Upper lobe of left lung (tissue), 4 donors: Measurements from ENCODE around the gene MICAL3.

Experiments
- CTCF ChIP-seq, 6 experiments: fragments of 450-650 bp in 4 of 6; fragments of 200-600 bp in 2 of 6; sonication (generic) in 2 of 6; IDR thresholded peaks; one replicate each; pipeline ENCODE4 v1.5.1; 2016 to 2019; ENCODE audit warnings: antibody characterized with exemption in 6 of 6
- POLR2AphosphoS5 ChIP-seq, 2 donors: sonication (generic); formaldehyde crosslinking; IDR thresholded peaks; one replicate each; pipeline ENCODE4 v1.5.1; 2017; ENCODE audit warnings: antibody characterized with exemption in 2 of 2

DNA sequence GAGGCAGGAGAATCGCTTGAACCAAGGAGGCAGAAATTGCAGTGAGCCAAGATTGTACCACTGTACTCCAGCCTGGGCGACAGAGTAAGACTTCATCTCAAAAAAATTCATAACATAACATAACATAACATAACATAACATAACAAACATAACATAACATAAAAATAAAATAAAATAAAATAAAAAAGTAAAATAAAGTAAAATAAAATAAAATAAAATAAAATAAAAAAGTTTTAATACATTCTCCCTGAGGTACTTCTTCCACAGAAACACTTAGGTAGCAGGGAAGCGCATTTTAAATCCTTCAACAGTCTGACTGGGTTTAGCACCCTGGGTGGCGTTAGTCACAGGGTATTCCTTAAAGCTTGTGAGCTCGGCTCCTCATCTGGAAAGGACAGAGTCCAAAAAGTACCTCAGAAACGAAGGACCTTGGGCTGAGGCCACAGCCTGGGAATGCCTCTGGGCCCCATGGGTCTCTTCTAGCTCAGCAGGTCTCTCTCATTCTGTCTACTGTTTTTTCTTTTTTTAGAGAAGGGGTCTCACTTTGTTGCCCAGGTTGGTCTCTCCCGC, 41.7 kb downstream of the MICAL3 start:
- TF ChIP-seq POLR2AphosphoS5 (IDR thresholded peaks at IDR 0.05) (no peak), CTCF (IDR thresholded peaks at IDR 0.05) (no peak)
